ENCODE measurements around the gene TENM3. TPM values are rescaled to one million over a fixed set of nuclear protein-coding genes. Genes with fewer than 3 reads are reported as not detected.

Gene TENM3
- total RNA-seq, 1 experiment from 2014 or later = 34.1 TPM

GRCh38 chr4:182799515-182800215, 556.5 kb downstream of the TENM3 start:
- DNase-seq (ENCODE audit: unreplicated experiment) = no peak
- intact Hi-C loops (cut with micrococcal nuclease) = loop anchor here (10.0 kb wide), 1 partner anchor 1255 kb away; no protein-coding TSS in a partner anchor
- POLR2A ChIA-PET = no interaction called here
- Mint-ChIP-seq H3K36me3 (ENCODE audit: insufficient read depth, unreplicated experiment) (peaks cover 4% of the 10 kb centered on the region), H3K4me3 (ENCODE audit: unreplicated experiment) (no peak overlapping the region), H3K27me3 (ENCODE audit: insufficient read depth, unreplicated experiment) (no peaks in the 10 kb centered on the region), H3K27ac (ENCODE audit: low read depth, unreplicated experiment) (no peak overlapping the region), H3K4me1 (ENCODE audit: insufficient read depth, unreplicated experiment) (no peaks in the 10 kb centered on the region), H3K9me3 (ENCODE audit: unreplicated experiment) (peaks cover 9% of the 10 kb centered on the region)
- CTCF ChIA-PET = no interaction called here
- no TSS peak for BruUV-seq (replicated peaks)
- no peak for TF ChIP-seq CTCF (IDR thresholded peaks at IDR 0.05; ENCODE audit: unreplicated experiment)

GRCh38 chr4:182800216-182800515, 557.0 kb downstream of the TENM3 start:
- no peak for TF ChIP-seq CTCF (IDR thresholded peaks at IDR 0.05; ENCODE audit: unreplicated experiment)
- no peaks in the 10 kb centered on the region for H3K4me1 Mint-ChIP-seq (ENCODE audit: insufficient read depth, unreplicated experiment)
- no TSS peak for BruUV-seq (replicated peaks)
- ChIA-PET CTCF (no interaction called here), POLR2A (no interaction called here)
- no peak for DNase-seq (ENCODE audit: unreplicated experiment)
- intact Hi-C loops (cut with micrococcal nuclease) = loop anchor here (10.0 kb wide), 1 partner anchor 1255 kb away; no protein-coding TSS in a partner anchor
- no peak overlapping the region for H3K27ac Mint-ChIP-seq (ENCODE audit: low read depth, unreplicated experiment)
- H3K9me3 Mint-ChIP-seq (ENCODE audit: unreplicated experiment) = peaks cover 4% of the 10 kb centered on the region
- no peak overlapping the region for H3K4me3 Mint-ChIP-seq (ENCODE audit: unreplicated experiment)
- H3K27me3 Mint-ChIP-seq (ENCODE audit: insufficient read depth, unreplicated experiment) = no peaks in the 10 kb centered on the region
- H3K36me3 Mint-ChIP-seq (ENCODE audit: insufficient read depth, unreplicated experiment) = peaks cover 4% of the 10 kb centered on the region

DNA sequence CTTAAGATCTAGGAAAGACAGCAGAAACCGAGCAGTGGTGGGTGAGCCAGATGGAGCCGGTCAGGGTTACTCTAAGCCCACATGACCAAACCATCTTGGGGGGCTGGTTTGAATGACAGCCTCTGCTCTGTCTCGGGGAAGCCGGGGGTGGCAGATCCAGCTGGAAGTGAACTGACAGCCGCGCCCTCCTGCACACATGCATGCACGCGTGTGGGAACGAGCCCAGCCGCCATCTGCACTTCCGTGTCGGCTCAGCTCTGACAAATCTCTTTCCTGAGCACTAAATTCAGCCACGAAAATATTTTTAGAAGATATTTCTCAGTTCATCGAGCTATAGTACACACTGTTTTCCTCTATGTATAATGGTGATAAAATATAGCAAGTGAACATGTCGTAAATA, 558.4 kb downstream of the TENM3 start:
- POLR2A ChIA-PET = no interaction called here
- BruUV-seq (replicated peaks) = no TSS peak
- TF ChIP-seq CTCF (IDR thresholded peaks at IDR 0.05; ENCODE audit: unreplicated experiment) = no peak

DNA sequence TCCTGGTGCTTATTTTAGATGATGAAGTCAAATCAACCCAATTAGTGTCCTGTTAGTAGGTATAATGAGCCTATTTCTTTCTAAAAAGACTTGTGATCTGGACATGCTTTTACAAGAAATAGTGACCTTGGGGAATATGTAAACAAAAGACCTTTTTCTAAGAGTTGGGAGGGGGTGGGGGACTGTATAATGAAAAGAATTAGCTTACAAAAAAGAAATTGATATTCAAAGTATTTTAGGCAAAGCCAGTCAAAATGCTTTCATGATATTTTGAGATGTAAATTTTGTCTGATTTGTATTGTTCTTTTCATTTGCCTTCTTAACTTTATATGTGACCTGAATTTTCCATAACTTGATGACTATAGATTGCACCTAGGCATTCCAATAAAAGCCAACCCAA, 559.4 kb downstream of the TENM3 start:
- ChIA-PET POLR2A (no interaction called here), CTCF (no interaction called here)
- TF ChIP-seq CTCF (IDR thresholded peaks at IDR 0.05; ENCODE audit: unreplicated experiment) = no peak
- no TSS peak for BruUV-seq (replicated peaks)
- intact Hi-C loops (cut with micrococcal nuclease) = loop anchor here (10.0 kb wide), 1 partner anchor 1258 kb away; no protein-coding TSS in a partner anchor
- no peak overlapping the region for H3K4me3 Mint-ChIP-seq (ENCODE audit: unreplicated experiment)
- H3K9me3 Mint-ChIP-seq (ENCODE audit: unreplicated experiment) = no peaks in the 10 kb centered on the region
- no peaks in the 10 kb centered on the region for H3K27me3 Mint-ChIP-seq (ENCODE audit: insufficient read depth, unreplicated experiment)
- H3K27ac Mint-ChIP-seq (ENCODE audit: low read depth, unreplicated experiment) = no peak overlapping the region
- DNase-seq (ENCODE audit: unreplicated experiment) = no peak
- no peaks in the 10 kb centered on the region for H3K4me1 Mint-ChIP-seq (ENCODE audit: insufficient read depth, unreplicated experiment)
- no peaks in the 10 kb centered on the region for H3K36me3 Mint-ChIP-seq (ENCODE audit: insufficient read depth, unreplicated experiment)

More for the DNA sequence above, 558.4 kb downstream of the TENM3 start:
- Mint-ChIP-seq H3K27me3 (ENCODE audit: insufficient read depth, unreplicated experiment) (no peaks in the 10 kb centered on the region), H3K9me3 (ENCODE audit: unreplicated experiment) (no peaks in the 10 kb centered on the region), H3K4me1 (ENCODE audit: insufficient read depth, unreplicated experiment) (no peaks in the 10 kb centered on the region), H3K4me3 (ENCODE audit: unreplicated experiment) (no peak overlapping the region), H3K27ac (ENCODE audit: low read depth, unreplicated experiment) (no peak overlapping the region), H3K36me3 (ENCODE audit: insufficient read depth, unreplicated experiment) (peaks cover 4% of the 10 kb centered on the region)
- no peak for DNase-seq (ENCODE audit: unreplicated experiment)
- CTCF ChIA-PET = no interaction called here
- intact Hi-C loops (cut with micrococcal nuclease) = loop anchor here (10.0 kb wide), 1 partner anchor 1257 kb away; no protein-coding TSS in a partner anchor
